HG02970 (cell line): Measurements from ENCODE around the gene HSPA12B.

Experiments
- ATAC-seq: cut with Tn5 transposase; IDR thresholded peaks from one replicate; pipeline ENCODE4 v1.9.1; 2021; ENCODE audit warnings: mild to moderate bottlenecking, moderate library complexity, moderate number of reproducible peaks; ENCODE audit not compliant: unreplicated experiment, low FRiP score

The HSPA12B gene

DNA sequence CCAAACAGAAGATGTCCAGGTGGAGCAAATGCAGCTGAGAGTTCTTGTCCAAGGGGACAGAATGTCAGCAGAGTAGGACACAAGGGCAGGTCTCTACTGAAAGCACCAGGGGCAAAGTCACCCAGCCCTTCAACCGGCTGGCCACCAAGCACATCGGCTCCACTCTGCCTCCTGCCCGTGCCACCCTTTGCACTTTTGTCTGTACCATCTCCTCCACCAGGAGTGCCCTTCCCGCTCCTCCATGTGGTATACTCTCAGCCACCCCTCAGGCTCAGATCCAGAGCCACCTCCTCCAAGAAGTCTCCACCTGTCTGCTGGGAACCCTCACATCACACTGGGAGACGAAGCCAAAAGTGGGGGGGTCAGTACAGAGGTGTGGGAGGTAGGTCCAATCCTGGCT, 4.1 kb upstream of the HSPA12B start:
- no peak for ATAC-seq

GRCh38 chr20:3728876-3729275, 3.6 kb upstream of the HSPA12B start:
- ATAC-seq = no peak

DNA sequence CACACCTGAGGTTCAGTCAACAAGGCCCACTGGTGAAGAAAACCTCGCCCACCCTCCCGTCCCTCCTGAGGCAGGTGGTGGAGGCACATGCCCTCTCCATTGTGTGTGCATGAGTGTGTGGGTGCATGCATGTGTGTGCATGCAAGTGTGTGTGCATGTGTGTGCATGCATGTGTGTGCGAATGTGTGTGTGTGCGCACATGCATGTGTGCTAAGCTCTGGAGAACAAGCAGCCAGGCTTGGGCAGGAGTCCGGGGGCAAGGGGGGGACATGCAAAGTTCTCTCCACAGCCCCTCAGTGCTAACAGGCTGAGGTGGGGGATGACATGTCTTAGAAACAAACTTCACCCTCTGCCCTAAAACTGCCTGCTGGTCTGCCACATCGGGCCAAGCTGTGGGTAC, 3.1 kb upstream of the HSPA12B start:
- ATAC-seq = no peak

DNA sequence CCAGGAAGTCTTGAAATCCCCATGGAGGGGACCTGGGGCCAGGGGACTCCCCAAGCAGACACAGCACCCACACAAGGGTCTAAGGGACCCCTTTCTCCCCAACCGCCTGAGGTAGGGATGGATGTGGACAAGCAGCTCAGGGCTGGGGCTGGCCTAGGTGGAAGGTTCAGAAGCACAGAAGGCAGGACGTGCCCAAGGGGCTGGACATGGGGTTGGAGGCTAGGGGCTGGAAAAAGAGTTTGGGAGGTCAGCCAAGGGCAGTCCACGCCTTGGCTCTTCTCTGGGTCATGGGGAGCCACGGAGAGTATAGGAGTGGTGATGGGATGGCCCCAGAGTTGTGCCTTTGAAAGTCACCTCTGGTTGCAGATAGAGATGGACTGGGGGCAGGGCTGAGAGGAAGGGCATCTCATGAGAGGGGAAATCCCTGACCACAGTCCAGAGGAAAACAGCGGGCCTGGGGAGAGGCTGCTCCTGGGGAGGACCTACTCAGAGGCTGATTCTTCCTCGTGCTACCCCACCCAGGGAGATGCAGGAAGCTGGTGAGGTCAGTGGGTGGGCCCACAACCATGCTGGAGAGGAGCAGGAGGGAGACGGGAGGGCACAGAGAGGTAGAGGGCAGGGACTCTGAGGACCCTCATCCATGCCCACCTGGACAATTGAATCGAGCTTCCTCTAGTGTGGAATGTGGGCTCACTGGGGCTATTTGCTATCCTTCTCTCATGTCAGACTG, 2.5 kb upstream of the HSPA12B start:
- no peak for ATAC-seq

DNA sequence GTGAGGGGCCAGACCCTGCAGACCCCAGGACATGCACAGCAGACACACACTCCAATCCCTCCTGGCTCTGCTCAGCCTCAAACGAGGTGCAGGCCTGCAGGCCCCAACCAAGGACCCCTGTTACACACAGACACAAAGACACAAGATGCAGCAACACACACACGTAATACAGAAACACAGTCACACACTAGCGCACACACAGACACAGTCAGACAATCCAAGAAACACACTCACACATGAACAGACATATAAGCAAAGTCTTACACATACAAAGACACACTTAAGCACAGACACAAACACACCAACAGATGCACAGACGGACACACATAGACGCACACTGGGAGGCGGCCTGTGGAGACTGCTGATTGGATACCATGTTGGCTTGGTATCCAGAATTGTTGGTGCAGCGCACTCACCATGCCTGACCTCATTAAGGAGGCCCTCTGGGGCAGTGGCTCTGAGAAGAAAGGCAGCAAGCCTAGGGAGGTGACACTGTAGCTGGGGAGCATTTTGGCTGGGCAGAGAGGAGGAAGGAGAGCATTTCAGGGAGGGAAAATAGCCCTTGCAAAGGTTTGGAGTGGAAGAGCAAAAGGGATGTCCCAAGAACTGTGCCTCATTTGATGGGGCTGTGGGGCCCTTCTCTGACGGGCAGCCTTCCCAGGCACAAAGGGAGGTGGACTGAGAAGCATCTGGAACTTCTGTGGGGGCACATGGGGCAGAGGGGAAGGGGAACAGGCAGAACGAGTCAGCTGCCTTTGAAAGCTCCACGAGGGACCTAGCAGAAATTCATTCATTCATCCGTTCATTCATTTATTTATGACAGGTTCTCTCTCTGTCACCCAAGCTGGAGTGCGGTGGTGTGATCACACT, 1.4 kb upstream of the HSPA12B start:
- ATAC-seq = no peak

- ATAC-seq = no peak
Observed at GRCh38 chr20:3731944-3732326, 550 bp upstream of the HSPA12B start.

GRCh38 chr20:3733119-3733995, 872 bp downstream of the HSPA12B start:
- no peak for ATAC-seq

DNA sequence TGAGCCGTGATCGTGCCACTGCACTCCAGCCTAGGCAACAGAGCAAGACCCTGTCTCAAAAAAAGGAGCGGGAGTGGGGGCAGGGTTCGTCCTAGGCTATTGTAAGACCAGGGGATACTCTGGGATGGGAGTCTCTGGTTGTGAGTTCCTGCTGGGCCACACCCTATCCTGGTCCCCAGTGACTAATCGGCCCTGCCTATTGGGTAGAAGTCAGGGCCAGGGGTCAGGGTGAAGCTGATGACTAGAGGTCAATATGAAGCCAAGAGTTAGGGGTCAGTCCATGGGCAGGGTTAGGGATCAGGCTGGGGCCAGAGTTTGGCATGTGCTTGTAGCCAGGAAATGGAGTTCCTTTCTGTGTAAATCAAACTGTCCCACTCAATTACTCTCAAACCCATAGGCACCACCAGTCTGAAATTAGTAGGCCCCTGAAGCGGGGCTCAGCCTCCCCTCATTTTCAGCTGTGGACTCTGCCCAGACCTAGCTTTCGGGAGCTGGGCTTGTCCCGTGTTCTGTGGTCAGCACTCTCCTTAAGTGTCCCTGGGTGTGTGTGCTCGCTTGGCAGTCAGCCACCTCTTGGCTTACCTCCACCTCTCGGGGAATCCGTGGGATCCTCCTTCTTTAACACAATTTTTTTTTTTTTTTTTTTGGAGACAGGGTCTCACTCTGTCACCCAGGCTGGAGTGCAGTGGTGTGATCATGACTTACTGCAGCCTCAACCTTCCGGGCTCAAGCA, 1.8 kb downstream of the HSPA12B start:
- ATAC-seq = no peak

DNA sequence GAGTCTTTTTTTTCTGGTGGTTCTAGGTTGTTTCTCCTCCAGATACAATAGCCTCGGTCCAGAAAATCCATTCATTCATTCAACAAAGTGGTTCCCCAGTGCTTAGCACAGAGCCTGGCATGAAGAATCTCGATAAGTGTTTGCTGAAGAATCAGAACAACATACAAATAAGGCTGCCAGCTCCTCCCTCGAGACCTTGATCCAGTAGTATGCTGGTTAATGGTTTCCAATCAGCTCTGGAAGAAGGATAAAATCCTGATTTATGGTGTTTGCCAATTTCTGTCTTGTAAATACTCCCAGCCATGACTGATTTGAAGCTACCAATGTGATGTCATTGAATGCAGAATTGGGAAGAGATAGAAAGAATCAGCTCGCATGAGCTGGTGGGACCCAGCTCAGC, 3.3 kb downstream of the HSPA12B start:
- no peak for ATAC-seq

GRCh38 chr20:3738111-3739053, 5.9 kb downstream of the HSPA12B start:
- ATAC-seq = no peak

GRCh38 chr20:3739054-3739925, 6.8 kb downstream of the HSPA12B start:
- ATAC-seq = no peak

DNA sequence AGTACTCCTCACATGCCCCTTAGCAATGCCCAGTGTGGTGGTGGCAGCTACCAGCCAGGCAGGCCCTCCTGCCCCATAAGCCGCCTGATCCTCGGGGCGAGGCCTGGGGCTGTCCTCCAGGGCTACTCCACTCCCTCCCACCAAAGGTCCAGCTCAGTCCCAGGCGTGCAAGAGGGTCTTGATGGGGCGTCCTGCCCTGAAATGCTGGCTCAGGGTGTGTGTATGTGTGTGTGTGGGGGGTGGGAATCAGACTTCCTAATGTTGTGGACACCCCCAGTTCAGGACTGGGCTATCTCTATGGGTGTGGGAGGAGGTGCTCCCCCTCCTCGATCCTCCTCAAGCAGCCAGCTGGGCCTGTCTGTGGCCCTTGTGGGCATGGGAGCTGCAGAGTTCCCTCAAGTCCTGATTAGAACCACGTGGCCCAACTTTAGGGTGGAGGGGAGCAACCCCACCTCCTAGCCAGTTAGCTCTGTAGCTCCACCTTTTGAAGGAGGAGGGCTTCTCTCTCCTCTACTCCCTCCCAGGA, 7.5 kb downstream of the HSPA12B start:
- ATAC-seq = no peak

DNA sequence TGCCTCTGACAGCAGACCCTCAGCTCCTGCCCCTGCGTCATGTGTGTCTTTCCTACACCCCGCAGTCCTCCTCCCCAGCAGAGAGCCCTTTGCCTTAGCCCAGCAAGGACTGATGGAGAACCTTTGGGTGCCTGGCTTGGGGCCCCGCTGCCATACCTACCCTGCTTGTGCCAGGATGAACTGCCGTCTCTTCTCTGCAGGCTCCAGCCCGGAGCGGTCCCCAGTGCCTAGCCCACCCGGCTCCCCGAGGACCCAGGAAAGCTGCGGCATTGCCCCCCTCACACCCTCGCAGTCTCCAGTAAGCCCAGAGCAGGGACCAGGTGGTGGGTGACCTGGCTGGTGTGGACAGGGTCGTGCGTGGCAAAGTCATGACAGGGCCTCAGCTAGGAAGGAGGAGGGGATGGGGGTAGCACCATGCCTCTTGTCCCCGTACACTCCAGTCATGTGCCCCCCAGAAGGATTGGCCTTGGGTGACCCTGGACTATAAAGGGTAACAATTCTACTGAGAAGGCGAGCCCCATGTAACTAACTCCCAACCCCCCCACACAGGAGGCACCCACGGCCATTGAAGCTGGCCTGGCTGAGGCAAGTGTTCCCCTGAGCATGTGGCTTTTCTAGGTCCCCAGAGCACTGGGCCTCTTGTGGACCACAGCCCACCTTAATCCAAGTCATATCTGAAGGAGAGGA, 8.3 kb downstream of the HSPA12B start:
- no peak for ATAC-seq

GRCh38 chr20:3741836-3742458, 9.5 kb downstream of the HSPA12B start:
- ATAC-seq = no peak

DNA sequence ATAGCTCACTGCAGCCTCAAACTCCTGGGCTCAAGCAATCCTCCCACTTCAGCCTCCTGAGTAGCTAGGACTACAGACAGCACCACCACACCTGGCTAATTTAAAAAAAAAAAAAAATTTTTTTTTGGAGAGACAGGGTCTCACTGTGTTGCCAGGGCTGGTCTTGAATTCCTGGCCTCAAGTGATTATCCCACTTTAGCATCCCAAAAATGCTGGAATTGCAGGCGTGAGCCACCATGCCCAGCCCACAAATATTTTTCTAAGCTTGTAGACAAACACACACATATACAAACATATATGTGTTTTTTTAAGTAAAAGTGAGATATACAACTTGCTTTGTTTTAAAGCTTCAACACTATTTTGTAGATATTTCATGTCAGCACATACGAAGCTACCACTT, 10.8 kb downstream of the HSPA12B start:
- no peak for ATAC-seq

- no peak for ATAC-seq
Observed at GRCh38 chr20:3744037-3744436, 11.6 kb downstream of the HSPA12B start.
